Measurements from ENCODE around the gene CENPU. TPM values are rescaled to one million over a fixed set of nuclear protein-coding genes. Genes with fewer than 3 reads are reported as not detected.
A peak's percentile ranks its signal among the peaks of the same experiment; 100 is the strongest.
"Not testable (repeated sequence)": the region's sequence is repeated elsewhere in the genome, so short reads cannot be mapped to it uniquely, and the experiment has no call there.

Gene CENPU
- total RNA-seq = 4.6 TPM

- H3K9me3 ChIP-seq (ENCODE audit: low read depth, low read length) = no peaks in the 10 kb centered on the region
- peaks cover 14% of the 10 kb centered on the region for H3K4me1 ChIP-seq (ENCODE audit: insufficient read depth, low read length)
- H3K27me3 ChIP-seq (ENCODE audit: insufficient read depth, low read length) = no peaks in the 10 kb centered on the region
- peak within 1 kb of the TSS; percentile 68 for H3K4me3 ChIP-seq (ENCODE audit: low read length)
Observed at GRCh38 chr4:184733654-184734524, at the start of gene CENPU. Gene CENPU (minus strand): TSS chr4:184734096. CDS start chr4:184734062, 34 bp downstream.

DNA sequence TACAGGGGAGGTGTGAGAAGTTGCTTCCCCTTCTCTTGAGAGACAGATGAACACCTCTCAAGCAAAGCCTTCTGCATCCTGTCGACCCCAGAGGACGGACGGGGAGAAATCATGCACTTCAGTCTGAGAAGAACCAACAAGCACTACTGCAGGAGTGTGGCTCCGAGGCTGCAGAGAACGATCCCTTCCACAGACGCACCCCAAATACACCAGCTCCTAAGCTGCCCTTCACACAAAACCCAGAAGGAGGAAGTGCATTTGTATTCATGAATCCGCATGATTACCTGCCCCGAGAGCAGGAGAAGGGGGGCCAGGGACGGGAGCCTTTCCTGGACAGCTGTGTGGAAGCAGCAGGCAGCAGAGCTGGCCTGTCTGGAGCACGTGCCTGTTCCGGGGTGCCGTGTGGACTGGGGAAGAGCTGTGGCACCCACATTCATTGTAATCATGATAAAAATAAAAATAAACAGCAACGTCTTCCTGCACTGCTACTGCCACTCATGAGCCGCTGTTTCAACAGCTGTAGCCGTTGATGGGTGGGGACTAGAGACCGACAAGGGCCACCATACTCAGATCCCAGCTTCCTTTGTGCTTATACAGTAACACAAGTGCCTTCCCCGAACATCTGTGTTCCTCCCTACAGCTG is 49.0 kb upstream of the CENPU start:
- H3K9me3 ChIP-seq (ENCODE audit: low read depth, low read length) = no peaks in the 10 kb centered on the region
- no peaks in the 10 kb centered on the region for H3K27me3 ChIP-seq (ENCODE audit: insufficient read depth, low read length)
- H3K4me1 ChIP-seq (ENCODE audit: insufficient read depth, low read length) = peaks cover 24% of the 10 kb centered on the region
- no peak overlapping the region for H3K4me3 ChIP-seq (ENCODE audit: low read length)

- H3K4me1 ChIP-seq (ENCODE audit: insufficient read depth, low read length) = peaks cover 24% of the 10 kb centered on the region
- H3K27me3 ChIP-seq (ENCODE audit: insufficient read depth, low read length); H3K9me3 ChIP-seq (ENCODE audit: low read depth, low read length); H3K4me3 ChIP-seq (ENCODE audit: low read length): not testable (repeated sequence)
Observed at GRCh38 chr4:184779160-184779559, 45.3 kb upstream of the CENPU start.

- H3K9me3 ChIP-seq (ENCODE audit: low read depth, low read length) = no peaks in the 10 kb centered on the region
- H3K4me1 ChIP-seq (ENCODE audit: insufficient read depth, low read length) = peaks cover 20% of the 10 kb centered on the region
- no peak overlapping the region for H3K4me3 ChIP-seq (ENCODE audit: low read length)
- H3K27me3 ChIP-seq (ENCODE audit: insufficient read depth, low read length) = no peaks in the 10 kb centered on the region
Observed at GRCh38 chr4:184778325-184778724, 44.4 kb upstream of the CENPU start.

- no peak overlapping the region for H3K4me3 ChIP-seq (ENCODE audit: low read length)
- no peaks in the 10 kb centered on the region for H3K9me3 ChIP-seq (ENCODE audit: low read depth, low read length)
- H3K4me1 ChIP-seq (ENCODE audit: insufficient read depth, low read length) = peaks cover 4% of the 10 kb centered on the region
- H3K27me3 ChIP-seq (ENCODE audit: insufficient read depth, low read length) = no peaks in the 10 kb centered on the region
Observed at GRCh38 chr4:184776821-184777220, 42.9 kb upstream of the CENPU start.

DNA sequence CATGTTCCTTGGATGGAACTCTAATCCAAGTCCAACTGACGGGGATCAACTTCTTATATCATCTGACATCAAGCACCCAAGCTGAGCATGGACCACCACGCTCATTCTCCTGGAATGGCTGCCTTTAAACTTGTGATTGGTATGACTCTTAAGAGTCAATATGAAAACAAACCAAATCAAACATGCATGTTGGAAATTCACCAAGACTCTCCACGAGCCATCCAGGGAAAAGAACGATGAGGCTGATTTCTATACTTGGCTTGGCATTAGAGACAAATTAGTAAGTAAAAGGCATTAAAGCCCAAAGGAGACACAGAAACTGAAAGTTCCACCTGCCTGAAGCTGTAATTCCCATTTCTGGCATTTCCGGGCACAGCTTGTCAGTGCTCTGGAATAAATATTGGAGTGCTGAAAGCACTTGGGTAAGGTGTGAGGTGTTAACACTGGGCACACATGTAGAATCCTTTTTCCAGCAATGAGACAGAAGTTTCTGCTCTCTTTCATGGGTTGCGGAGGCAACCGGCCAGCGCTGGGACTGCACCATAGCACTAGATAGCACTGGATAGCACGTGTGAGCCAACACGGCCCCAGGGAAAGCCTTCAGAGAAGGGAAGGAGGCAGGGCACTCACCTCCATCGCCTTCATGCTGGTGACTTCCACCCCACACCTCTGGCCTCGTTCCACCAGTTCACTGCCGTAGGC is 42.1 kb upstream of the CENPU start:
- H3K27me3 ChIP-seq (ENCODE audit: insufficient read depth, low read length) = no peaks in the 10 kb centered on the region
- no peak overlapping the region for H3K4me3 ChIP-seq (ENCODE audit: low read length)
- no peaks in the 10 kb centered on the region for H3K4me1 ChIP-seq (ENCODE audit: insufficient read depth, low read length)
- H3K9me3 ChIP-seq (ENCODE audit: low read depth, low read length) = no peaks in the 10 kb centered on the region

DNA sequence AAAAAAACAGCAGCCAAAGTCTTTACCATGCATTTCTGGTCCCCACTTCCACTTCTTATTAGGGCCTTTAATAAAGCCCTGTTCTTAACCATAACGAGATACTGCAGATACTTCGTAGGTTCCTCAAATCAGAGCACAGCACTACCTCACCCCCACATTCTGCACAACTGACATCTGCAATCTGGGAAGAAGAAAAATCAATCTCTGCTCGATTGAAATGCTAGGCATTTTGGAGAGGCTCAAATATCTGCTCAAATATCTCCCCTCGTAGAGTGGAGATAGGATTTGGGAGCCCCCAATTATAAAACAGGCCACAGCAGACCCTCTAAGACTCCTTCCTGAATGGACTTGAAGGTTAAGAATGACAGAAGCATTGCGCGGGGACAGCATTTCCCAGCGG is 40.3 kb upstream of the CENPU start:
- H3K27me3 ChIP-seq (ENCODE audit: insufficient read depth, low read length) = no peaks in the 10 kb centered on the region
- no peaks in the 10 kb centered on the region for H3K4me1 ChIP-seq (ENCODE audit: insufficient read depth, low read length)

GRCh38 chr4:184771416-184771815 is 37.5 kb upstream of the CENPU start:
- Histone ChIP-seq H3K4me3 (ENCODE audit: low read length) (no peak overlapping the region), H3K27me3 (ENCODE audit: insufficient read depth, low read length) (no peaks in the 10 kb centered on the region), H3K9me3 (ENCODE audit: low read depth, low read length) (no peaks in the 10 kb centered on the region), H3K4me1 (ENCODE audit: insufficient read depth, low read length) (no peaks in the 10 kb centered on the region)

More for the DNA sequence above, 40.3 kb upstream of the CENPU start:
- Histone ChIP-seq H3K4me3 (ENCODE audit: low read length) (no peak overlapping the region), H3K9me3 (ENCODE audit: low read depth, low read length) (no peaks in the 10 kb centered on the region)

- no peak overlapping the region for H3K4me3 ChIP-seq (ENCODE audit: low read length)
- no peaks in the 10 kb centered on the region for H3K27me3 ChIP-seq (ENCODE audit: insufficient read depth, low read length)
- no peaks in the 10 kb centered on the region for H3K9me3 ChIP-seq (ENCODE audit: low read depth, low read length)
- no peaks in the 10 kb centered on the region for H3K4me1 ChIP-seq (ENCODE audit: insufficient read depth, low read length)
Observed at GRCh38 chr4:184769141-184769765, 35.4 kb upstream of the CENPU start.

- Histone ChIP-seq H3K9me3 (ENCODE audit: low read depth, low read length) (no peaks in the 10 kb centered on the region), H3K27me3 (ENCODE audit: insufficient read depth, low read length) (no peaks in the 10 kb centered on the region), H3K4me1 (ENCODE audit: insufficient read depth, low read length) (no peaks in the 10 kb centered on the region), H3K4me3 (ENCODE audit: low read length) (no peak overlapping the region)
Observed at GRCh38 chr4:184768296-184768695, 34.4 kb upstream of the CENPU start.

DNA sequence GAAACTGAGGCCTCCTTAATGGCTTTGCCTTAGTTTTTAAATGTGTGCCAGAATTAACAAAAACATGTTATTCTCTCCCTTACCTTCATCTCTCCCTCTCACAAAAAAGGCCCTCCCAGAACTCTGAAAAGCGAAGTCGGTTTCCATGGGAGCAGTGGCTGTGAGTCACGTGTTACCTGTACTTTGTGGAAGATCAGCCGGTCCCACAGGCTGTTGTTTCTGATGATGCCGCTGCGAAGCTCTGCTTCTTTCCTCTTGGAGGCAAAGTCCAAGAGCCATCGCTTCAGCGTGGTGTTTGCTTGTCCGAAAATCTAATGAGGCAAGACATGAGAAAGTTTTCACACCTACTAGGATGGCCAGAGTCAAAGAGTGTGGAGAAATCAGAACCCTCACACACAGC is 32.5 kb upstream of the CENPU start:
- H3K4me1 ChIP-seq (ENCODE audit: insufficient read depth, low read length) = peaks cover 10% of the 10 kb centered on the region
- H3K4me3 ChIP-seq (ENCODE audit: low read length) = no peak overlapping the region
- H3K27me3 ChIP-seq (ENCODE audit: insufficient read depth, low read length) = no peaks in the 10 kb centered on the region
- no peaks in the 10 kb centered on the region for H3K9me3 ChIP-seq (ENCODE audit: low read depth, low read length)

GRCh38 chr4:184765473-184766340 is 31.8 kb upstream of the CENPU start:
- Histone ChIP-seq H3K9me3 (ENCODE audit: low read depth, low read length) (no peaks in the 10 kb centered on the region), H3K4me1 (ENCODE audit: insufficient read depth, low read length) (peaks cover 10% of the 10 kb centered on the region)

GRCh38 chr4:184764601-184765000 is 30.7 kb upstream of the CENPU start:
- Histone ChIP-seq H3K9me3 (ENCODE audit: low read depth, low read length) (no peaks in the 10 kb centered on the region), H3K4me3 (ENCODE audit: low read length) (no peak overlapping the region), H3K27me3 (ENCODE audit: insufficient read depth, low read length) (no peaks in the 10 kb centered on the region), H3K4me1 (ENCODE audit: insufficient read depth, low read length) (peaks cover 10% of the 10 kb centered on the region)

More at GRCh38 chr4:184765473-184766340, 31.8 kb upstream of the CENPU start:
- Histone ChIP-seq H3K27me3 (ENCODE audit: insufficient read depth, low read length) (no peaks in the 10 kb centered on the region), H3K4me3 (ENCODE audit: low read length) (no peak overlapping the region)

DNA sequence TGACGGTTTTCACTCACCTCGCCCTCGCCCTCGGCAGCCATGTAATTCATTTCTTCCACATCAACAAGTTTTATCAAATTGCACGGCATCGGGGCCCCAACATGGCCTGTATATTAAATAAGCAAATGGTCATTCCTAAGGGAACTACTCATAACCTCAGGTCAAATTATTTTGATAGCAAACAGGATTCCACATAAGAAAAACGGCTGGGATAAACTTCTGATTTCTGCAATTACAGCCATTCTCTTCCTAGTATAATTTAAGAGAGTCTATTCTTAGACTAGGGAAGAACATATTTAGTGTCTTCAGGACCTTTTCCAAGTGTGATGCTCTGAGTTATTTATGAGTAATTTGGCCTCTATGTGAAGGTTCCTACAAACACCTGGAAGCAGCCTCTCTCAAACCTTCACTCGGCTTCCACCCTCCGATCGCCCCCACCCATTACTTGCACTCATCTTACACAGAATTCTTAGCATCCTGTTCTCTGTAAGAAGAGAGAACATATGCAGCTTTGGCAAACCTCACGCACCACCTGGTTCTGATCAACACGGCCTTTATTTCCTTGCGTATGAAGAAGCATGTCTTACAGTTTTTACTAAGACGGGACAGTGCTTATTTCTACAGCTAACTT is 29.4 kb upstream of the CENPU start:
- Histone ChIP-seq H3K9me3 (ENCODE audit: low read depth, low read length) (no peaks in the 10 kb centered on the region), H3K27me3 (ENCODE audit: insufficient read depth, low read length) (no peaks in the 10 kb centered on the region), H3K4me3 (ENCODE audit: low read length) (no peak overlapping the region), H3K4me1 (ENCODE audit: insufficient read depth, low read length) (peaks cover 10% of the 10 kb centered on the region)
